PC-9 (cell line): ENCODE measurements around the gene VWA5A.
A peak's percentile ranks its signal among the peaks of the same experiment; 100 is the strongest.

Experiments used
- CTCF ChIP-seq: fragments of 200-600 bp; sonication (generic); conservative IDR thresholded peaks from 2 replicates; pipeline ENCODE4 v1.6.1; 2017; ENCODE audit warnings: mixed run types, antibody characterized with exemption, mild to moderate bottlenecking, moderate library complexity
- EZH2 ChIP-seq: fragments of 200-600 bp; sonication (generic); IDR thresholded peaks from 2 replicates; pipeline ENCODE4 v1.8.0; 2017; ENCODE audit warnings: antibody characterized with exemption, low read depth

- TF ChIP-seq CTCF: peak; percentile 72
- no peak for TF ChIP-seq EZH2
These were observed 80.0 kb downstream of the VWA5A start for GRCh38 chr11:124195189-124195734.
